ENCODE measurements around the gene TMBIM1.

TMBIM1 gene

GRCh38 chr2:218292048-218293014, at the start of gene TMBIM1:
TSS of gene TMBIM1 (minus strand) at chr2:218292503. CDS start at chr2:218282141, 10,362 bp downstream.
- DNase-seq (ENCODE audit: low read depth), result peak; percentile 67

- no peak for DNase-seq (ENCODE audit: low read depth)
Observed at GRCh38 chr2:218341381-218341780, 49.1 kb upstream of the TMBIM1 start.

- no peak for DNase-seq (ENCODE audit: low read depth)
Observed at GRCh38 chr2:218340656-218341055, 48.4 kb upstream of the TMBIM1 start.

GRCh38 chr2:218334531-218334930, 42.2 kb upstream of the TMBIM1 start:
- DNase-seq (ENCODE audit: low read depth), result no peak

GRCh38 chr2:218332920-218333645, 40.8 kb upstream of the TMBIM1 start:
- DNase-seq (ENCODE audit: low read depth), result no peak

GRCh38 chr2:218332288-218332687, 40.0 kb upstream of the TMBIM1 start:
- DNase-seq (ENCODE audit: low read depth), result no peak

- no peak for DNase-seq (ENCODE audit: low read depth)
Observed at GRCh38 chr2:218331745-218332144, 39.4 kb upstream of the TMBIM1 start.

- DNase-seq (ENCODE audit: low read depth), result no peak
Observed at GRCh38 chr2:218329826-218330593, 37.7 kb upstream of the TMBIM1 start.

GRCh38 chr2:218329027-218329825, 36.9 kb upstream of the TMBIM1 start:
- no peak for DNase-seq (ENCODE audit: low read depth)

- DNase-seq (ENCODE audit: low read depth), result no peak
Observed at GRCh38 chr2:218328294-218328693, 36.0 kb upstream of the TMBIM1 start.

GRCh38 chr2:218327451-218328210, 35.3 kb upstream of the TMBIM1 start:
- DNase-seq (ENCODE audit: low read depth), result no peak

GRCh38 chr2:218326315-218326714, 34.0 kb upstream of the TMBIM1 start:
- DNase-seq (ENCODE audit: low read depth), result no peak

- DNase-seq (ENCODE audit: low read depth), result no peak
Observed at GRCh38 chr2:218325566-218326160, 33.4 kb upstream of the TMBIM1 start.

- DNase-seq (ENCODE audit: low read depth), result no peak
Observed at GRCh38 chr2:218323526-218324472, 31.5 kb upstream of the TMBIM1 start.

GRCh38 chr2:218322768-218323525, 30.6 kb upstream of the TMBIM1 start:
- DNase-seq (ENCODE audit: low read depth), result peak; percentile 18

- no peak for DNase-seq (ENCODE audit: low read depth)
Observed at GRCh38 chr2:218320704-218321336, 28.5 kb upstream of the TMBIM1 start.

- DNase-seq (ENCODE audit: low read depth), result no peak
Observed at GRCh38 chr2:218319813-218320365, 27.6 kb upstream of the TMBIM1 start.

Data from stimulated activated CD8-positive, alpha-beta memory T cell treated with anti-CD3 and anti-CD28 coated beads, Interleukin-15, amount 100 ng/mL, for 24 hours (primary cell).